CD4-positive, alpha-beta memory T cell (primary cell): ENCODE results near the gene ADTRP. TPM values are rescaled to one million over a fixed set of nuclear protein-coding genes. Genes with fewer than 3 reads are reported as not detected.

ENCODE experiments used
- CTCF ChIA-PET: fragments of 350-600 bp; sonication (Branson Sonifier 250); formaldehyde crosslinking; loops from one replicate; lab custom pipeline; 2021; ENCODE audit warnings: inconsistent platforms; ENCODE audit not compliant: partially characterized antibody; lab: Charles Lee
- POLR2A ChIA-PET: fragments of 350-600 bp; sonication (Branson Sonifier 250); formaldehyde crosslinking; loops from one replicate; lab custom pipeline; 2021; ENCODE audit not compliant: partially characterized antibody; lab: Charles Lee
- DNase-seq, 5 donors: peaks; one replicate each; pipeline versions ENCODE4 v3.0.0 to v3.0.0-alpha.2; 2020 to 2022; ENCODE audit warnings: mixed read lengths in 1 of 5
- H3K27ac ChIP-seq: one replicate; pipeline ENCODE4 v1.7.0; 2013; ENCODE audit warnings: low read depth, low read length
- H3K27me3 ChIP-seq: 2 replicates; pipeline ENCODE4 v1.7.0; 2013; ENCODE audit warnings: mild to moderate bottlenecking, low read length, moderate library complexity; ENCODE audit not compliant: insufficient read depth
- H3K36me3 ChIP-seq: 2 replicates; pipeline ENCODE4 v1.7.0; 2013; ENCODE audit warnings: mild to moderate bottlenecking, low read length, moderate library complexity; ENCODE audit not compliant: insufficient read depth
- H3K4me1 ChIP-seq: 2 replicates; pipeline ENCODE4 v1.7.0; 2013; ENCODE audit warnings: mild to moderate bottlenecking, low read length, moderate library complexity; ENCODE audit not compliant: insufficient read depth
- H3K4me3 ChIP-seq, 2 donors: one replicate each; pipeline ENCODE4 v1.7.0; 2013; ENCODE audit warnings: low read length in 2 of 2, mild to moderate bottlenecking in 1 of 2
- H3K9me3 ChIP-seq, 2 donors: one replicate each; pipeline ENCODE4 v1.7.0; 2013; ENCODE audit warnings: low read length in 2 of 2, control low read depth in 1 of 2; ENCODE audit not compliant: control insufficient read depth in 1 of 2
- H3K27ac Mint-ChIP-seq, 7 donors: one replicate each; pipeline ENCODE4 v1.8.0; 2020 to 2021; ENCODE audit warnings: mixed read lengths in 7 of 7, mild to moderate bottlenecking in 6 of 7, inconsistent platforms in 3 of 7, moderate library complexity in 3 of 7
- H3K27me3 Mint-ChIP-seq, 2 donors: one replicate each; pipeline ENCODE4 v1.8.0; 2020 to 2021; ENCODE audit warnings: mixed read lengths in 2 of 2
- H3K36me3 Mint-ChIP-seq, 2 donors: one replicate each; pipeline ENCODE4 v1.8.0; 2020 to 2021; ENCODE audit warnings: mixed read lengths in 2 of 2, inconsistent platforms in 1 of 2, mild to moderate bottlenecking in 1 of 2
- H3K4me1 Mint-ChIP-seq, 4 donors: one replicate each; pipeline ENCODE4 v1.8.0; 2020 to 2021; ENCODE audit warnings: mixed read lengths in 4 of 4, mild to moderate bottlenecking in 1 of 4
- H3K4me3 Mint-ChIP-seq, 8 donors: one replicate each; pipeline ENCODE4 v1.8.0; 2020 to 2021; ENCODE audit warnings: mixed read lengths in 8 of 8, mild to moderate bottlenecking in 7 of 8, moderate library complexity in 6 of 8, inconsistent platforms in 3 of 8
- H3K9me3 Mint-ChIP-seq, 8 donors: one replicate each; pipeline ENCODE4 v1.8.0; 2020 to 2021; ENCODE audit warnings: mixed read lengths in 8 of 8, mild to moderate bottlenecking in 5 of 8, inconsistent platforms in 3 of 8, moderate library complexity in 1 of 8
- intact Hi-C: fragments of 100-400 bp; cut with micrococcal nuclease; formaldehyde crosslinking; loops from one replicate; pipeline ENCODE4 v1.15.1; 2023
- polyA plus RNA-seq, 2 donors: library from polyadenylated mRNA; unstranded; fragments of 300-500 nt; fragmentation: Illumina TruSeq; gene quantifications; one replicate each; pipeline ENCODE4 v1.2.3, GENCODE V29; 2021
- total RNA-seq, 2 experiments: library from RNA; stranded (reverse); gene quantifications; one replicate each; pipeline ENCODE4 v1.2.3, GENCODE V29; 2021

The ADTRP gene
- total and polyA plus RNA-seq, 4 experiments from 2014 or later: 7.0 to 41.9 (median 11.9) TPM

DNA sequence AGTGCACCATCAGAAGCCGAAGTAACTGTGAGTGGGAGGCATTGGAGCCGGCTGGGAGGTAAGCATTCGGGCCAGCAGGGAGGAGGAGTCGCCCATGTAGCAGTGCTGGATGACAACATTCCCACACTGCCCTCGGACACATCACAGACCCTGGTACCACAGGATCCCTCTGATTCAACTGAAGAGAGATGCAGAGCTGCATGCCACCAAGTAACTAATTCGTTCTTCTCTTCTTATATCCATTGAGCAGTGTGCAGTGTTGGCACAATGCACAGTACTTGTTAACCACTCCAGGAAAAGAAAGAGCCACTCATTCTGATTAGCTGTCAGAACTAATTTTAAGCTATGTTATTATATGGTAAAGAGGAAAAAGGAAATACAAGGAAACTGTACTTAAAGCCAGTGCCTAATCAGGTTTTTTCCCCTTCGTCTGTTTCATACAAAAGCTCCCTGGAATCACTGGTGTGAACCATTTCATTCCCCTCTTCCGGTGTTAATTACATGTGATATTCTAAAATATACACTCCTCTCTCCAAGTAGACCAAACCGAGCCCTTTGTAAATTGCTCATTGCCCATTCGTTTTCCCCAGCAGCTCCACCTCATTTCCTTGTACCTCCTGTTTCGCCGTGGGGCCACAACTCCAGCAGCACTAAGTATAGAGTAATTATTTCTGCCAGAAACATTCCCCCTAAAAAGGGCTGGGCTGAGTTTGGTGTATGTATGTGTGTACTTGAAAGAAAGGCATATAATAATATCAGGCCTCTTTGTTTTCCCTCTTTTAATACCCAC, 32.4 kb upstream of the ADTRP start:
- Histone ChIP-seq H3K4me3 (no peak overlapping the region), H3K27ac (no peak overlapping the region), H3K36me3 (no peaks in the 10 kb centered on the region), H3K4me1 (peaks cover 3% of the 10 kb centered on the region), H3K9me3 (no peaks in the 10 kb centered on the region), H3K27me3 (no peaks in the 10 kb centered on the region)
- H3K27ac Mint-ChIP-seq: no peak overlapping the region
- no peak for DNase-seq
- ChIA-PET POLR2A (no interaction called here), CTCF (no interaction called here)
- no peaks in the 10 kb centered on the region for H3K36me3 Mint-ChIP-seq
- peaks cover 0 to 2% (median 0%) of the 10 kb centered on the region in 8 donors for H3K9me3 Mint-ChIP-seq
- no peak overlapping the region for H3K4me3 Mint-ChIP-seq
- peaks cover 3 to 8% (median 7%) of the 10 kb centered on the region in 4 donors for H3K4me1 Mint-ChIP-seq
- peaks cover under 1 to 9% of the 10 kb centered on the region in 2 donors for H3K27me3 Mint-ChIP-seq
- intact Hi-C loops: no loop called here

DNA sequence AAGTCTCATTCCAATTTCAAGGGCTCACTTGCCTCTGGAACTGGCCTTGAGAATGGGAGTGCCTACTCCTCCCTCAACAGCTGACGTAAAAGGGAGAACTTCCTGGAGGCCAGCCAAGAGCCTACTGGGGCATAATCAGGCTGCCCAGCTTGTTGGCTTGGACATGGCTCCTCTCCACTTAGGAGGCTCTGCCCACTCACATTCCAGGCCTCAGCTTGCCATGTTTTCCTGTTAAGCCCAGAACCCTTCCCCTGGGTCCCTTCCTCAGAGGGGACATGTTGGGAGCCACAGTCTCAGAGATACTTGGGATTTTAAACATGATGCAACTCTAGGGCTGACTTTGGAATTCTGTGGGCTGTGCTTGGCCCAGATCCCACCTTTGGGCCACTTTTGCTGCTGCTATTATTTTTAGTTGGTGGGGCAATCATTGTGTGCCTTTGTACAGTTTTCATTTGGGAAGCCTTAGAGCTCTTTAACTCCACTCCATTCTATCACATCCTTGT, 31.5 kb upstream of the ADTRP start:
- POLR2A ChIA-PET: no interaction called here
- H3K27ac Mint-ChIP-seq: no peak overlapping the region

DNA sequence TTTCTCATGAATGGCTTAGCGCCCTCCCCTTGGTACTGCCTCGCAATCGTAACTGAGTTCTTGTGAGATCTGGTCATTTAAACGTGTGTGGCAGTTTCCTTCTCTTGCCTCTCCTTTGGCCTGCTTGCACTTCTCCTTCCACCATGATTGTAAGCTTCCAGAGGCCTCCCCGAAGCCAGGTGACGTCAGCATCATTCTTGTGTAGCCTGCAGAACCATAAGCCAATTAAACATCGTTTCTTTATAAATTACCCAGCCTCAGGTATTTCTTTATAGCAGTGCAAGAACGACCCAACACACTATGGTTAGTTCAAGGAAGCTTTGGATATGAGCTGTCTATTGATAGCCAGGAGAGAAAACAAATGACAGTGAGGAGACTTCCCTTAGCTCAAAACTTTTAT, 29.5 kb upstream of the ADTRP start:
- POLR2A ChIA-PET: no interaction called here

More for the DNA sequence above, 31.5 kb upstream of the ADTRP start:
- Histone ChIP-seq H3K4me1 (peaks cover 3% of the 10 kb centered on the region), H3K27ac (no peak overlapping the region), H3K27me3 (no peaks in the 10 kb centered on the region), H3K4me3 (no peak overlapping the region), H3K36me3 (no peaks in the 10 kb centered on the region), H3K9me3 (no peaks in the 10 kb centered on the region)
- Mint-ChIP-seq H3K27me3 (peaks cover 3 to 9% of the 10 kb centered on the region in 2 donors), H3K36me3 (no peaks in the 10 kb centered on the region), H3K4me3 (no peak overlapping the region), H3K4me1 (peaks cover 4 to 9% (median 8%) of the 10 kb centered on the region in 4 donors), H3K9me3 (peaks cover 0 to 2% (median 0%) of the 10 kb centered on the region in 8 donors)
- DNase-seq: no peak
- CTCF ChIA-PET: no interaction called here
- intact Hi-C loops: no loop called here

DNA sequence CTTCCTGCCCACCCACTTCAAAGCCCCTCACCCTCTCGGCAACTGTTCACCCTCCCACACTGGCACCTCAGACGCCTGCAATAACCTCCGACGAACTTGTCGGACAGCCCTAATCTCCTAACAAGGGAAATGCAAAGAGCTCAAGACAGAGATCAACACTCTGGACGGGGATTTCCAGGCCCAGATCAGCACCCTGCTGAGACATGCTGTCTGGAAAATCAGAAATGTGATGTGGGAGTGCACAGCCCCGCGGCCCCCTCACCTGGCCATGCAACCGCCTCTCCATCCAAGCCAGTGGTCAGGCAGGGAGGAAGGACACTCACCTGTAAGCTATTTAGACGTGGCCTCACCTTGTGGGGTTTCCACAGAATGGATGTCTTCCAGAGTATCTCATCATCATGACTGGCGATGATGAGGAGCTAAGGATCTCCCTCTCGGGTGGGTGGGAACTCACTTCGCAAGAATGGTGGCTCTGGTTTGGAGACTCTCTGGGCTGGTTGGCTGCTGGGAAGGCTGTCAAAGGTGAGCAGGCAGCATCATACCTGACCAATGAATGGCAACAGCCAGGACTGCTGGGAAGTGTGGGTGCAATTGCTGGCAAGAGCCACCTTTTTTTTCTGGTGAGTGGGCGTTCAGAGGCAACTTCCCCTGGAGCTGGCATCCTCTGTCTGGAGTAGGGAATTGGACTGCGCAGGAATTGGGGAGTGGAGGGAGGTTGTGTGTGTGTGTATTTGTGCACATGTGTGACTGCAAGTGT, 28.1 kb upstream of the ADTRP start:
- H3K27ac Mint-ChIP-seq: peak overlapping the region in 4 of 7 donors; percentile 19 to 83 (median 58)
- H3K9me3 ChIP-seq: no peaks in the 10 kb centered on the region
- peaks cover 3% of the 10 kb centered on the region for H3K4me1 ChIP-seq
- H3K4me3 ChIP-seq: no peak overlapping the region
- no peak overlapping the region for H3K27ac ChIP-seq
- intact Hi-C loops: no loop called here
- no peaks in the 10 kb centered on the region for H3K27me3 ChIP-seq
- H3K27me3 Mint-ChIP-seq: peaks cover 4 to 13% of the 10 kb centered on the region in 2 donors
- H3K4me3 Mint-ChIP-seq: peak overlapping the region in 5 of 8 donors; percentile 1 to 39 (median 30)
- peaks cover 4 to 9% (median 8%) of the 10 kb centered on the region in 4 donors for H3K4me1 Mint-ChIP-seq
- ChIA-PET POLR2A (no interaction called here), CTCF (no interaction called here)
- H3K36me3 ChIP-seq: no peaks in the 10 kb centered on the region
- peaks cover 0 to 2% (median 0%) of the 10 kb centered on the region in 8 donors for H3K9me3 Mint-ChIP-seq
- no peak for DNase-seq
- H3K36me3 Mint-ChIP-seq: no peaks in the 10 kb centered on the region

More for the DNA sequence above, 29.5 kb upstream of the ADTRP start:
- Mint-ChIP-seq H3K27me3 (peaks cover 4 to 9% of the 10 kb centered on the region in 2 donors), H3K36me3 (no peaks in the 10 kb centered on the region), H3K9me3 (peaks cover 0 to 2% (median 0%) of the 10 kb centered on the region in 8 donors), H3K4me3 (no peak overlapping the region), H3K27ac (no peak overlapping the region), H3K4me1 (peaks cover 4 to 9% (median 8%) of the 10 kb centered on the region in 4 donors)
- intact Hi-C loops: no loop called here
- Histone ChIP-seq H3K9me3 (no peaks in the 10 kb centered on the region), H3K27ac (no peak overlapping the region), H3K4me3 (no peak overlapping the region), H3K4me1 (peaks cover 3% of the 10 kb centered on the region), H3K27me3 (no peaks in the 10 kb centered on the region), H3K36me3 (no peaks in the 10 kb centered on the region)
- no peak for DNase-seq
- CTCF ChIA-PET: no interaction called here

DNA sequence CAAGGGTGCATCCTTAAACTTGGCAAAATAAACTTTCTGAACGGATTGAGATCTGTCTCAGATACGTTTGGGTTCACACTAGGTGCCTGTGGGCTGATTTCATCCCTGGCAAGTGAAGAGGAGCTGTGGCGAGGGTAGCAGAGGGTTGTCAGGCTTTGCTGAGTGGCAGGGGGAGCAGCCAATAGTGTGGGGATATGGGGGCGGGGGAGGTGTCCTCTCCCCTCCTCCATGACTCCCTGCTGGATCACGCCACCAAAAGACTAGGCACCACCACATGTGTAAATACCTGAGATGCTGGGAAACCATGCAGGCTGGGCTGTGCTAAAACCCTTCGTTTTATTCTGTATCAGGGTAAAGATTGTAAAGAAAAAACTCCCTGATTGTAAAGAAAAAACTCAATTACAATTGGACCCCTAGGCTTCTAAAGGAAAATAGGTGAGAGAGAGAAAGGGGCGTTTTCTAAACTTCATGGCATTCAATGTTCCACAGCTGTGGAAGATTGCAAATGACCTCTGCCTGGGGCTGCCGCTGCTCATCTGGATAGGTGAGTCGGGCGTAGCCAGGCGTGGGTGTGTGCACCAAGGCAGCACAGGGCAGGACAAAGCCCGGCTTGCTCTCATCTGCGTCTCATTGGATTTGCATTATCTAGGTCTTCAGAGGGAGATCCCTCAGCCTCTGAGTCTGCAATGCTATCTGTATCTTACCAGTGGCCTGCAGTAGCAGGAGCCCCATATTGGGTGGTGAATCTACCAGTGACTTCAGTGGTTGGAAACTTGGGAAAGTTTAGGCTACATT, 26.9 kb upstream of the ADTRP start:
- no peak overlapping the region for H3K4me3 Mint-ChIP-seq
- H3K4me3 ChIP-seq: no peak overlapping the region
- H3K27ac ChIP-seq: no peak overlapping the region
- peaks cover 3% of the 10 kb centered on the region for H3K4me1 ChIP-seq
- H3K27me3 ChIP-seq: no peaks in the 10 kb centered on the region
- H3K36me3 Mint-ChIP-seq: no peaks in the 10 kb centered on the region
- peaks cover 4 to 9% (median 8%) of the 10 kb centered on the region in 4 donors for H3K4me1 Mint-ChIP-seq
- H3K9me3 ChIP-seq: no peaks in the 10 kb centered on the region
- no peak overlapping the region for H3K27ac Mint-ChIP-seq
- no peaks in the 10 kb centered on the region for H3K36me3 ChIP-seq
- H3K9me3 Mint-ChIP-seq: peaks cover 0 to 2% (median 0%) of the 10 kb centered on the region in 8 donors
- DNase-seq: no peak
- POLR2A ChIA-PET: no interaction called here
- CTCF ChIA-PET: no interaction called here
- H3K27me3 Mint-ChIP-seq: peaks cover 4 to 13% of the 10 kb centered on the region in 2 donors
- intact Hi-C loops: no loop called here

DNA sequence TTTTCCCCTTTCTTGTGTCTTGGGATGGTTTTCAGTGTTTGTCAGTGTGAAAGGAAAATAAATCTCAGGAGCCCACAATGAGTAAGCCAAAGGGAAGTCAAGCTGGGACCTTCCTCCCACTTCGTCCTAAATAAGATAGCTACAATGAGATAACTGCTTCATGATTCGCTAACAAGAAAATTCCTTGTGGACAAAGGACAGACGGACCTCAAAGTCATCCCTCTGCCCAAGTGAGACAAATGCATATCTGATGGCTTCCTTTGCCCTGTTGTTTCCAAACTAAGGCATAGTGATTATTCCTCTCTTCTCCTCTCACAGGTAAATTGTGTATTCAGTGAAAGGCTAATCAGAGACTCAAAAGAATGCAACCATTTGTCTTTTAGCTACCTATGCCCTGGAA, 26.1 kb upstream of the ADTRP start:
- Histone ChIP-seq H3K4me3 (no peak overlapping the region), H3K27me3 (no peaks in the 10 kb centered on the region), H3K9me3 (no peaks in the 10 kb centered on the region), H3K4me1 (peaks cover 3% of the 10 kb centered on the region), H3K27ac (no peak overlapping the region), H3K36me3 (no peaks in the 10 kb centered on the region)
- peaks cover 4 to 13% of the 10 kb centered on the region in 2 donors for H3K27me3 Mint-ChIP-seq
- no peak overlapping the region for H3K4me3 Mint-ChIP-seq
- no peaks in the 10 kb centered on the region for H3K36me3 Mint-ChIP-seq
- ChIA-PET CTCF (no interaction called here), POLR2A (no interaction called here)
- intact Hi-C loops: no loop called here
- no peak overlapping the region for H3K27ac Mint-ChIP-seq
- no peak for DNase-seq
- peaks cover 4 to 9% (median 8%) of the 10 kb centered on the region in 4 donors for H3K4me1 Mint-ChIP-seq
- peaks cover 0 to 2% (median 0%) of the 10 kb centered on the region in 8 donors for H3K9me3 Mint-ChIP-seq
